Putamen (tissue), 1 donor: ENCODE results near the gene SPCS3.

Experiments
- DNase-seq: peaks from one replicate; pipeline ENCODE4 v3.0.0-alpha.2; 2016; ENCODE audit warnings: low spot score

SPCS3 gene

GRCh38 chr4:176350671-176351070 is 30.9 kb downstream of the SPCS3 start:
- peak; percentile 11 for DNase-seq

DNA sequence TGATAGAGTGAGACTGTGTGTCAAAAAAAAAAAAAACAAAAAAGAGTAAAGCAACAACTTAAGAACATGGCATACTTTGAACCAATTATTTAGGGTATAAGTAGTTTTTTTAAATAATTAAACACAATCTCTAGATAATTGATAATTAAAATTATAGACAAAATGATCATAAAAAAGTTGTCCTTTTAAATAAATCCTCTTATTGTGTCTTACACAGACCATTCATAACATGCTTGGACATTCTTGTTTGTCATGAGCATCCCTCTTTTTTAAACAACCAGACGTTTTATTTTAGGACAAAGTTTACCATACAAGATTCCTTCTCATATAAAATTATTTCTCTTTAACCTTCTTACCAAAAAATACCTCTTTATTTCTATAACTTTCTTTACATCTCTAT is 35.1 kb downstream of the SPCS3 start:
- no peak for DNase-seq

- no peak for DNase-seq
Observed at GRCh38 chr4:176357359-176358082, 37.8 kb downstream of the SPCS3 start.

GRCh38 chr4:176358083-176358469 is 38.3 kb downstream of the SPCS3 start:
- DNase-seq = no peak

GRCh38 chr4:176359590-176359989 is 39.8 kb downstream of the SPCS3 start:
- no peak for DNase-seq

GRCh38 chr4:176360446-176360845 is 40.7 kb downstream of the SPCS3 start:
- DNase-seq = no peak

GRCh38 chr4:176363072-176363471 is 43.3 kb downstream of the SPCS3 start:
- no peak for DNase-seq

- no peak for DNase-seq
Observed at GRCh38 chr4:176367771-176368465, 48.2 kb downstream of the SPCS3 start.

DNA sequence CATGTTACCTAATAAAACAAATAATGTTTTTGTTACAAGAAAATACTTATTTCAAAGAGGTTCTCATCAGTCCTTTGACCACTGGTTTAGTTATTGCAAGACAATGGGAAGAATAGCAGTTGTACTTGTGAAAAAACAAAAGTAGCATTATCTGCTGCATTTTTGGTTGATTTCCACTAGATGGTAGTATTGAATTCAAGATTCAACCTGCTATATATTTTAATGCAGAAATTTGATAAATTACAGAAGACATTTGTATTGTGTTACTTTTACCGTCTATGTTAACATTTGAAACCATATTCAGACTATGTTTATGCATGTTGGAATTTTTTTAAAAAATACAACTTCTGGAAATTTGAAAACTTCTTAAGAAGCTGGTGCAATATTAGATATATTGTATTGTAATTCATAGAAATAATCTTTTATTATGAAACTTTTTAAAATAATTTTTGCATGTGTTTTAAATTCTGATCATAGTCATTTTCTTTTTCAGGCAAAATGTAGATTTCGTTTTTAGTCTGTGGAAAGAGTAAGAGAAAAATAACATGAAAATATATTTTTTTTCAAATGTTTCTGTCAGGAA is 56.4 kb downstream of the SPCS3 start:
- peak; percentile 10 for DNase-seq

GRCh38 chr4:176377780-176378179 is 58.0 kb downstream of the SPCS3 start:
- DNase-seq = peak; percentile 24

DNA sequence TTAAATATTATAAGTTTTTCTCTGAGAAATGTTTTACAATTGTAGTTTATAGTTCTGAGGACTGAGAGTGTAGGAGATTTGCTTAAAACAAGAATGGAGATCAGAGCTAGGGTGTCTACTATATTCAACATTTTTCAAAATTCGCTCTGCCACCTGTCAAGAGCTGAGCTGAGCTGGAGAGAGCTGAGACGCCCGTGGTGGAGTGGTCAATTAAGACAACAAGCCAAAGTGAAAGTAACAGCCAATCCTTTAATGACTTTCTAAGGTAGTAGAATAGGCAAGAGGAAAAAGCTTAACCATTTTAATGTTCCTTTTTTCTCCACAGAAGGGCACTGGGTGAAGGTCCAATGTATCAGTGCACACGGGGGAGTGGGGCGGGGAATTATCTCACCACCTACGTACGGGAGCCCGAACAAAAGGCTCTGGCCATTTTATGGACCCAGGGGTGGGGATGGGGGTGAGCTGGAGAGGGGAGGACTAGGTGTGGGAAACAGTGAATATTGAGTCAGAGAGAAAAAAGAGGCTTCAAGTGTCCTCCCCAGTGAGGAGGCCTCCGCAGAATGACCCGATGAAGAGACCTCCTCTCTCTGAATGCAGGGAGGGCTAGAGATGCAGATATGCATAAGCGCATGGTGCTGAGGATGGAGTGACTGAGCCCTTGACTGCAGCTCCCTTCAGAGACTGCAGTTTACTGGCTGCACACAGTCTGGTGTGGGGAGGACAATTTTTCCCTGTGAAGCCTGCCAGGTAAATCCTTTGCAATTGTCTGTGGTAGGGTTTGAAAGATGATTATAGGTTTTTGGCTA is 60.8 kb downstream of the SPCS3 start:
- no peak for DNase-seq
